Upper lobe of left lung (tissue), 4 donors: ENCODE measurements around the gene AKAP6.

Experiments used
- CTCF ChIP-seq, 6 experiments: fragments of 450-650 bp in 4 of 6; fragments of 200-600 bp in 2 of 6; sonication (generic) in 2 of 6; IDR thresholded peaks; one replicate each; pipeline ENCODE4 v1.5.1; 2016 to 2019; ENCODE audit warnings: antibody characterized with exemption in 6 of 6
- EP300 ChIP-seq, 4 donors: sonication (generic); formaldehyde crosslinking; IDR thresholded peaks; one replicate each; pipeline ENCODE4 v1.5.1; 2017; ENCODE audit warnings: antibody characterized with exemption in 4 of 4, control low read depth in 2 of 4
- POLR2A ChIP-seq, 4 donors: fragments of 450-650 bp; IDR thresholded peaks; one replicate each; pipeline ENCODE4 v1.5.1; 2016 to 2017; ENCODE audit warnings: antibody characterized with exemption in 4 of 4, mild to moderate bottlenecking in 2 of 4
- POLR2AphosphoS5 ChIP-seq, 2 donors: sonication (generic); formaldehyde crosslinking; IDR thresholded peaks; one replicate each; pipeline ENCODE4 v1.5.1; 2017; ENCODE audit warnings: antibody characterized with exemption in 2 of 2

- TF ChIP-seq CTCF (IDR thresholded peaks at IDR 0.05) (no peak), POLR2AphosphoS5 (IDR thresholded peaks at IDR 0.05) (no peak), EP300 (IDR thresholded peaks at IDR 0.05) (no peak), POLR2A (IDR thresholded peaks at IDR 0.05) (no peak)
These were observed 441.3 kb downstream of the AKAP6 start for GRCh38 chr14:32770422-32770821.
